Globus pallidus (tissue), 1 donor: ENCODE measurements around the gene NT5DC1.

ENCODE experiments used
- DNase-seq: peaks from one replicate; pipeline ENCODE4 v3.0.0-alpha.2; 2015; ENCODE audit warnings: low spot score

The NT5DC1 gene

GRCh38 chr6:116246089-116246488, 145.4 kb downstream of the NT5DC1 start:
- no peak for DNase-seq

GRCh38 chr6:116247285-116247684, 146.6 kb downstream of the NT5DC1 start:
- DNase-seq: no peak

DNA sequence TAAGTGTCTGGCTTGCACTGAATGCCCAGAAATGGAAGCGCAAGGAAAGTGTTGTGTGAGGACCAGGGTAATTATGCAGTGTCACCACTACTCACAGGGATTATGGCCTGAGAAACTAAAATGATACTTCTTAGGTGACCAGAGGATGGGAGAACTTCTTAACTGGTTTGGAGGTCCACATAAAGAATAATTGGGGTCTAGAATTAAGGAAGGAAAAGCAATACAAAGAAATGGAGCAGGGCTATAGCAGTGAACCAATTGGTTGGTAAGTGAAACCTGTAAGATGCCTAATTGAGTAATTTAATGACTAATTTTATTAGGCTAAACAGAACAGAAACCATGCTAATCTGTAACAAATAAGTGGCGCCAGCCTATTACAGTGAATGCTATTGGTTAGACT, 147.9 kb downstream of the NT5DC1 start:
- DNase-seq: no peak

DNA sequence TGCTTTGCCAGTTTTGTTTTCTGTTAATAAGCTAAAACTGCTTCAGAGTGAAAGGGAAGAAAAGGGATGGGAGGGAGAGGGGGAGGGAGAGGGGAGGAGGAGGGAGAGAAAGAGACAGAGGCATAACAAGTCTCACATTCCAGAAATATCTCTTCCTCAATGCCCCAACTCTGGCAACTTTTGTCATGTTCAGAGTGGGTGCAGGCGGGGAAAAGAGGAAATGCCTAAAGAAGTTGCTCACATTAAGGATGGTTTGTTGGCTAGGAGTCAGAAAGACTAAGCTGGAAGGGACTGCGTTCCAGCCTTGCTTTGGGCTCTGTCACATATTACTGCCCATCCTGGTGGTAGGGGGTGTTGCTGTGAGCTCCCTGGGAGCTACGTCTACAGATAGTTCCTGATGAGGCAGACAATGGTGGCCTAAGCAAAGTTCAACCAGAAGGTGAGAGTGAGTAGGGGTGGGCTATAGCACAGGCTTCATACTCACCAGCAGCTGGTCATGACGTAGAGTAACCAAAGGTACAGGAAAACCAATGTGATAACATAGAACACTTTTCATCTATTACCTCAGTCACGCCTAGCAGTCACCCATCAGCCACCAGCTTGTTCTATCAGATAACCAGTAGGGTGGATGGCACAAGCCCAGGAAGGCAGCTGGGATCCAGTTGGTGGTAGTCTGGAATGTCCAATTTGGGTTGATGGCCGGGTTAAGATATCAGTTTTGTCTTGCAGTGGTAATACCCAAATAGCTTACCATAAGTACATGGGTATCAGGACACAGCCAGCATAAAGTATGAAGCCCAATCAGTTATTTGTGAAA, 151.1 kb downstream of the NT5DC1 start:
- DNase-seq: no peak

DNA sequence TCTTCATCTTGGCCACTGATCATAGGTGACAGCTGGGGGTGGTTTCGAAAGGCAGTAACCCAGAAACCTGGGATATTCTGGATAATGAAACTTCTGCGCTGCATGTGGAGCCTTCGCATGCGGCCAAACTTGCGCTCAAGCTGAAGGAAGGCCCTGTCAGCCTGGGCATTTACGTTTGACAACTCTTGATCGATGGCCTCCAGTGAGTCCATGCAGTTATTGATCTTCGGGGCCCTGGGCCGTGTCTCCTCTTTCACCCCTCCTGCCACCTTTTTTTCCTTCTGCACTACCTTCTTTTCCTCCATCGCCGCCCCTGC, 152.5 kb downstream of the NT5DC1 start:
- DNase-seq: no peak

DNA sequence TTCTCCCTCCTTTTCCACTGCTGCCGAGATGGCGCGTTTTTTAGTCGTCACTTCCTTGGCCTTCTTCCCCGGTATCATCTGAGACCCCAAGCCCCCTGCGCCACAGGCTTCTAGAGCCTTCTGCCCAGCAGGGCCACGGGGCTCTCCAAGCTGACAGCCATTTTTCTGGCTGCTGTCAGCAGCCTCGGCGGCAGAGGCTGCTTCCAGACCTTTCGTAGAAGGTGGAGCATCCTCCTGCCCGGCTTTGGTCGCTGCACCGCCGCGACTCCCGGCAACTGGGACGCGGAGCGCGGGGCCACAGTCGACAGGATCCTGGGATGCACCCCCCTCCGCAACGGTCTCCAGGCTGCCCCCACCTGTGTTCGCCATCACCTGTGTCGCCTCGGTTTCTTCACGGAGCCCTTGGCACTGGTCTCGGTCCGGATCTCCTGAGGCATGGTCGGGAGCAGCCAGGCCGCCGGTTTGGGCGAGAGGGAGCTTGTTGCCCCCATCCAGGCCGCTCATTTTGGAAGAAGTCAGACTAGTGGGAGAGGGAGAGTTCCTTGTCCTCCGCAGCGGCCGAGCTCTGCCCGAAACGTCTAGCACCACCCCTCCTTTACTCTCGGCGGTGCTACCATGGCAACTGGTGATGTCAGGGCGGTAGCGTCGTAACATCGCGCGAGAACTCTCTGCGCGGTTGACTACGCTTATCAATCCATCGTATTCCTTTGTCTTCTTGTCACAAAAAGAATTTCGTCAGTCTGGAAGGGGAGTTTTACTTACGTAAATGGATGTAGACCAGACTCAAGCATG, 153.0 kb downstream of the NT5DC1 start, which contains the start of gene TSPYL4:
Gene TSPYL4 (minus strand): TSS at position 571 of the 792 bp plus-strand sequence. CDS start 67 bp downstream, at position 504.
- DNase-seq: peak; percentile 95

DNA sequence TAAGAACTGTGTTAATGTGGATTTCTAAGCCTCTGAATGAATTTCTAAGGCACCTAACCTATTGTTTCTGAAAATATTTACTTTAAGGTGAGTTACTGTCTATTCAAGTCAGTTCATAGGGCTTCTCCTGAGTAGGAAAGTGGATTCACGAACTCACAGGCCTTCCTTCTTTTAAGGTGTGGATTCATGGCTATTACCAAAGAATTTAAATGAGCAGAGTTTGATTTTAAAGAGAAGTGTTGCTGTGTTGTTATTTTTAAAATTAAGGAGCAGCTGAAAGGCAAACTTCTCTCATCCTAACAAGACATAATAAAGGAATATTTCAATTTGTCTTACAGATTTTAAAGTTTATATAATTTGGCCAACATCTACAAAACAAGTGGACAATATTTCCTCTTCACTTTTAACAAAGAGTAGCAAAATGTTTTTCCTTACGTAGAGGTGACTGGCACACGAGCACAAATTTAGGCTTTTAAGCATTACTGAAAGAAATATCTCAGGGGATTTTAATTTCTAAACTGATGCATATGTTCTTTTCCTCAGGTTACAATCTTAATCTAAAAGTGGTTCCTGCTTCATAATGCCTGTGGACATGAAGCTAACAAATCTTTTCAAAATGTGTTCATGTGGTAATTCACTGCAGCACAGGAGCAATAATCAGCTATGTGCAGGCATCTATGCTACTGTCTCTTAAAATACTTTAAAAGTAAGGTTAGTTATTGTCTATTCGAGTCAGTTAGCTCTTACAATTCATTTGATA, 153.8 kb downstream of the NT5DC1 start:
- DNase-seq: no peak

DNA sequence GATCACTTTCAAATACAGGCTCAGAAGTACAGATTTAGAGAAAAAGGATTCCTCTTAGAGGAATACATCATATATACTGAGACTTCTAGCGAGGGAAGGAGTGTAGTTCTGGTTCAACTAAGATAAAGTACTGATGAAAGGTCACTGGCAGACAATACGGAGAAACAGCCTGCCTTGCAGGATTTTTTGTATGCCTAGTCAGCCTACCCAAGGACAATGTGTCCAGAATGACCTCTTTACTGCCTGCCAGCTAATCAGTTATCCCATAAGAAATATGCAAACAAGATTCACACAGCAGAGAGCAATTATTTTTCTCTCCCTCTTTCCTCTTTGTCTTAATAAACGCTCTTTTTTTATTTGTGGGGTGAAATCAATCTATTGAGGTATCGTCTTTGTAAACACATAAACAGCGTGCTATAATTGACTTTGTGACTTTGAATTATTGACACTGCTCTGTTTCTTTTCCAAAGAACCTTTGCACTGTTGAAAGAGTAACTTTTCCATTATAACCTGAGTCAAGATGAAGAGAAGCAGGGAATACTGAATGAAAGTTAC, 154.7 kb downstream of the NT5DC1 start:
- DNase-seq: no peak

DNA sequence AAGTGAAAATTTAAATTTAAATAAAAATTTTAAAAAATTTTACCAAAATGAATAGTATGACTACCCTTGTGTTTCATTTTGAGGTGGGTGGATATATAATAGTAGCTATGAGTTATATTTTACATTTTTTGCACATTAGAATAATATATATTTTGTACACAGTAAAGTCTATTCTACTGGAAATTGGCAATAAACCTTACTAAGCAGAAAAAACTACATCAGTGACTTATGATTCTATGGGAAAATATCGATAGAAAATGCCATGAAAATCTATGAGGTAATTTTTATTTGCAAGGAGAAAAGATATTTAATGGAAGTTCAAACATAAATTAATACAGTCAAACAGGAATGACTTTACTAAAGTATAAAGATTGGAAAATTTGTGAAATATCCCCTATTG, 156.0 kb downstream of the NT5DC1 start:
- no peak for DNase-seq

GRCh38 chr6:116258520-116258919, 157.9 kb downstream of the NT5DC1 start:
- DNase-seq: no peak

- no peak for DNase-seq
Measured at GRCh38 chr6:116263353-116263752, 162.7 kb downstream of the NT5DC1 start.

DNA sequence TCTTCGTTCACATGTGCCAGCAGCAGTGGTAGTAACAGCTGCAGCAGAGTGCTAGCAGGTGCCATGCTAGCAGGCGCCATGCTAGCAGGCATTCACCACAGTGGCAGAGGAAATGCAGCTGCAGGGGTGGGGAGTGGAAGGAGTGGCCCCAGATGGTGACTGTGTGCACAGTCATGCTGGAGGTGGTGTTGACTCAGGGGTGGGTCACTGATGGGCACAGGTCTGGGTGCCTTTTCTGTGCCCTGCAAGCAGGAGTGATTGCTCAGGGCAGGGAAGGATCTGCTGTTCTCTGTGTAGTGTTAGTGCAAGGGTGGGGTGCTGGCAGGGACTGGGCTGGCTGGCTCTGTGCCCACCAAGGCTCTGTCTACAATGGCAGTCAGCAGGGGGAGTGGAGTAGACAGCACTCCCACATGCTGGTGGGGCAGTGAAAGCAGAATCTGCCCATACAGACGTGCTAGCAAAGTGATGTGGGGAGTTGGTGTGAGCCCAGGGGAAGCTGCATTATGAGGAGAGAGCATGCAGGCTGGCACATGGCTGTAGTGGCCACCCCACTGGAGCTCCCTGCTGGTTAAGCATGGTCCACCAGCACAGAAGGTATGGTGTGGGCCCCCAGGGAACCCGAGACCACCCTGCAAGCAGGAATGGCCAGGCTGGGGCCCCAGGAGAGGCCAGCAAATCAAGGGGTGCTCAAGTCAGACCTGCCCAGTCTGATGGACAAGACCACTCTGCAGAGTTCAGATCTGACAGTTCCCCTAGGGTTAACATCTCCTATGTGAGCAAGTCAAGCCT, 164.6 kb downstream of the NT5DC1 start:
- no peak for DNase-seq

GRCh38 chr6:116266803-116267202, 166.2 kb downstream of the NT5DC1 start:
- DNase-seq: no peak

DNA sequence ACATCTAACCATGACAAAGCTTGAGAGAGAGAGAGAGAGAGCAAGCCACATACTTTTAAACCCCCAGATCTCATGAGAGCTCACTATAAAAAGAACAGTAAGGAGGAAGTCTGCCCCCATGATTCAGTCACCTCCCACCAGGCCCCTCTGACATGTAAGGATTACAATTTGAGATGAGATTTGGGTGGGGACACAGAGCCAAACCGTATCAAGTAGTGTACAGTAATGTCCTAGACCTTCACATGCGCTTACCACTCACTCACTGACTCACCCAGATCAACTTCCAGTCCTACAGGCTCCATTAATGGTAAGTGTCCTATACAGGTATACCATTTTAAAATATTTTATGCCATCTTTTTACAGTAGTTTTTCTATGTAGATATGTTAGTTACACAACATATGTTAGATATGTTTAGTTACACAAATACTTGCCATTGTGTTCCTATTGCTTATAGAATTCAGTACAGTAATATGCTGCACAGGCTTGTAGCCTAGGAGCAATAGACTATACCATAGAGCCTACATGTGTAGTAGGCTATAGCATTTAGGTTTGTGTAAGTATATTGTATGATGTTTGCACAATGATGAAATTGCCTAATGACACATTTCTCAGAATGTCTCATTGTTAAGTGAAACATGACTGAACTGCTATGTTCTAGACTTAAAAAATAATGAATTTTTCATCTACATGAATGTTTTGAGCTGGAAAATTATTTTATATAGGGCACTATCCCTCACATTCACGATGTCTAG, 167.4 kb downstream of the NT5DC1 start:
- no peak for DNase-seq

DNA sequence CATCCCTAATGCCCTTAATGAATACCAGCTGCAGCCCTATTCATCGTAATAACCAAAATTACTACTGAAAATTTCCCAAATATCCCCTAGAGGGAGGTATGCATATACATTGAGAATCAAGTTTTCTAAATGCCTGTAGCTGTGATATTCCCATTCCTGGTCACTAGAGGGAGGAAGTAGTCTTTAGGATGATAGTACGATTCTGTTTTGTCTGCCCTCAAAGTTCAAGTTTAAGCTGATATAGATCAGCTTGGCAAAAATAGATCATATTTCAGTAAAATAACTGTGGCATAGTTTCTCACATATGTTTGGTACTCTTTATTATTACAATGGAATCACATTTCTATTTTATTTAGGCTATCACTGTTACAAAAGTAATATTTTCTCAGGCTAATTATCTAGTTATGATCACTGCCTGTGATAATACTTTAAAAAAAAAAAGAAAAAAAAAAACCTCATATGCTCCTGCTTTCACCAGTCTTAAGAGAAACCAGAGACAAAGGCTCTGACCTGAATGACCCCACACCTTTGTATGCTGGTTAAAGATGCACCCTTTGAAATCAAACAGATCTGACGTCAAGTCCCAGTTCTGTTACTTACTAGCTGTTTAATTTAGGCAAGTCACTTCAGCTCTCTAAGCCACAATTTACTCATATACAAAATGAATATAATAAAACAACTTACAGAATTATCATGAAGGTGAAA, 168.1 kb downstream of the NT5DC1 start:
- peak; percentile 54 for DNase-seq

- DNase-seq: no peak
Measured at GRCh38 chr6:116271149-116271708, 170.6 kb downstream of the NT5DC1 start.

GRCh38 chr6:116277124-116277523, 176.5 kb downstream of the NT5DC1 start:
- DNase-seq: no peak

GRCh38 chr6:116278481-116278829, 177.8 kb downstream of the NT5DC1 start:
- no peak for DNase-seq

- DNase-seq: no peak
Measured at GRCh38 chr6:116278854-116279231, 178.2 kb downstream of the NT5DC1 start.
